Renal cortical epithelial cell (primary cell): Measurements from ENCODE around the gene RTN4R. TPM values are rescaled to one million over a fixed set of nuclear protein-coding genes. Genes with fewer than 3 reads are reported as not detected.

ENCODE experiments used
- DNase-seq: peaks from one replicate; pipeline ENCODE4 v3.0.0-alpha.2; 2011; ENCODE audit warnings: low read depth
- total RNA-seq: library from RNA; depleted of rRNA; stranded (reverse); fragments of >200 nt; gene quantifications from 2 replicates; pipeline ENCODE4 v1.2.3, GENCODE V29; 2014

RTN4R gene
- total RNA-seq, 1 donor from 2014 or later = 2.0 TPM

DNA sequence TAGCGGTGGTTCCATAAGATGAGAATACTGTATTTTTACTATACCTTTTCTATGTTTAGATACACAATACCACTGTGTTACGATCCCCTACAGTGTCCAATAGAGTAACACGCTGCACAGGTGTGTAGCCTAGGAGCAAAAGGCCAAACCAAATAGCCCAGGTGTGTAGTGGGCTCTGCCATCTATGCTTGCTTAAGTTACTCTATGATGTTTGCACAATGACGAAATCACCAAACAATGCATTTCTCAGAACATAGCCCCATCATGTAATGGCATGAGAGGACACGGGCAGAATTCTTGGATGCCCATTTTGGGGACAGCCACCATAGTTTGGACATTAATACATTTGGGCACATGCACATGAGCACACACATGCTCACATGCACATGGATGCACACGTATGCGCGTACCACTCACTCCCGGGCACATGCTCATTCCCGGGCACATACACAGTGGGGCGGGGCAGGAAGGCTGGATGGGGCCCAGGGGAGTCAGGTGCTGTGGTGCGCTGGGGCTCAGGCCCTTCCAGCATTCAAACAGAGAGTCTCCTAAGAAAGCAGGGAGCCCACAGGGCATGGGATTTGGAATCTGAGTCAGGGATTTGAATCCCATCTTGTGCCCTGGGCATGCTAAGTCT lies 51.1 kb downstream of the RTN4R start:
- no peak for DNase-seq

DNA sequence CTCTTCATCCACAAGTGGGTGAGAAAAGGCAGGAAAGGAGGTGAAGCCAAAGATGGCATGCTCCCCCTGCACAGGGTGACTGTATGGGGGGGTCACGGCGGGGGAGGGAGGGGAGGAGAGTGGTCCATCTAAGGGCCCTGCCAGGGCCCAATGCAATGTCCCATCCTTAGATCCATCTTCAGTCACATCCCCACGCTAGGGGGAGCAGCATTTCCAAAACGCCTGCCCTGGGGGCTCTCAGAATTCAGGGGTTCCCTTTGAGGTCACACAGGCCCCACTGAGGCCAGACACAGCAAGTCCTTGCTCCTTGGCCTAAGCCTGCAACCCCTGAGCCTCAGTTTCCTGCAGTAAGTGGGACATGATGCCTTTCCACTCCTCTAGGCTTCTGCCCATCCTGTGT lies 52.4 kb downstream of the RTN4R start:
- no peak for DNase-seq

DNA sequence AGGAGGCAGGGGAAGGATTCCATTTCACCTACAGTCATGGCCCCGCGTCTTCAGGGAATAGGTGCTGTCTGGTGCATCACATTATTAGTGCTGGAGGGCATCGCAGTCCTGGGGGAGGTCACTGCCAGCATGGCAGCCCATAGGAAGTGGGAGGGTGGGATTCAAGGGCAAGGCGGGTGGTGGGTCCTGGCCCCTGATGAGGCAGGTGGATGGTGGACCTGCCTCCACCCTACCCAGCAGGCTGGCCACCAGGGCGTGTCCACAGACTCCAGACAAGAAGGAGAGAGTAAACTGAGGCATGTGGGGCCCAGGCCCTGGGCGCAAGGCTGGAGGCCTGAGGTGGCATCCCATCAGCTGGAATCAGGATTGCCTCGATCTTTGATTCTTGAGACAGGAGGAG lies 53.3 kb downstream of the RTN4R start:
- DNase-seq = no peak

DNA sequence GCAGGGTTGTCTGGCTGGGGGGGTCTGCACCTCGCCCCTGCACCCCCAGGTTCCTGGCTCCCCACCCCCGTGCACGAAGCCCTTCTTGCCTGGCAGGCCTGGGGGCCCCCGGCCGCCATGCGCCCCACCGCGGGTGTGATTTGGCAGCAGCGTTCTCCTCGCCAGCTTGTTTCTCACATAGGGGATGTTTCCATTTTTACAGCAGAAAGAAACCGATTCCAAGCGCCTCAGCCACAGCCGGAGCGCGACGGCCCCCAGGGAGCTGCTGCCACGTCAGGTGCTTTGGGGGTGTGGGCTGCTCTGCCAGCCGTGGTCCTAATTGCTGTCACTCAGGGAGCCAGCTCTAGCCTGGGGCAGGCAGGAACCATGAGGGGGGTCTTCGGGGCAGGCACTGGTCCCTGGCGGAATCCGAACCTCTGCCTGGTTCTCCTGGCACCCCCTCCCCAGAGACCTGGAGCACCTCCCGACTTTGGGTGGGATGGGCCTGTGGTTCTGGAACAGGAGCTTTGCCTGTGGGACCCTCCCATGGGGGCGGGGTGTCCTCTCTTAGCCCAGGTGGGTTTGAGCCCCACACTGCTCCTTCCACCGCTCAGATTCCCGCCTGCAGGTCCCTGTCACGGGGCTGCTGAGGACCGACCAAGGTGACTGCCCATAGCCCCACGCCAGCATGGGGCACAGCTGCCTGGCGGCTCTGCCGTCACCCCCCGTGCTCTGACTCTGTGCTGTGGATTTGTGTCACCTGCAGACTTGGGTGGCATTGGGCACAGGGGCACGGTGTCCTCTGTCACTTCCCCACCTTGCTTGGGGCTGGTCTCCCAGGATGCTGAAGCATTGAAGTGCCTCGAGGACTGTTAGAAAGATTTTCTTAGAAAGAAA lies 54.0 kb downstream of the RTN4R start:
- DNase-seq = no peak

DNA sequence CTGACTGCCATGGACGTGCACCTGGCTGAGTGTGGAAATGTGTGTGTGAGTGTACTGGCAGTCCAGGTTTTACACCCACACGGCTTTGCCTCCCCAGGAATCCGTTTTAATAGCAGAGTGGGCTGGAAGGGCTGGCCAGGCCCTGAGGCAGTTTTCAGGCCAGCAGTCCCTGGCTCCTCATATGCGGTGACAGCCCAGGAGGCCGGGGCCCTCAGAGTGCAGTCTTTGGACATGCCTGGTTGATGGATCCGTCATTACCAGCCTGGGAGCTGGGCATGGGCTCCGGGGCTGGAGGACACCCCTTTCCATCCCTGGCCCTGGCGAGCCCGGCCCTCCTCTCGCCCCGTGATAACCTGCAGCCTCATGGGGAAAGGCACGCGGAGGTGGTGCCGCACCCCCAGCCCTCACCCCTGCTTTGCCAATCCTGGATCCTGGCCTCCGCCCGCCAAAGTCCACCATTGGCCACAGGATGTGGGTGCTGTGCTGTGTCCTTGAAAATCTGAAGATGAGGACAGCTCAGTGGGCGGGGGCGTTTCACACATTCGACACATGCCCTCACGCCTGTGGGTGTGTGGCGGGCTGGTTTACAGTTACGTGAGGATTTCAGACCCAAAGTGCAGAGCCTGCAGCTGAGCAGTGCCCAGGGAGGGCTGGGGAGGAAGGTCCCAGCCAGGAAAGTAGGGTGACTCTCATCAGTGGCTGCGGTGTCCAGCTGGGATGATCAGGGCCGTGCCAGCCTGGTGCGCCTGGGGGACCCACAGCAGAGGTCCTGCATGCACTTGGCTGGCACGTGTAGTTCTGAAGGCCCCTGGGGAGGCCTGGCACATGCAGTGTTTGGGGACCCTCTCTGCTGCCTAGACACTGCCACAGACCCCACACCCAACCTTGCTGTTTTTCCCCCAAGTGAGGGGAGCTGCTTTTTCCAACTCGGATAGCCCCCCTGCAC lies 55.1 kb downstream of the RTN4R start:
- DNase-seq = no peak

DNA sequence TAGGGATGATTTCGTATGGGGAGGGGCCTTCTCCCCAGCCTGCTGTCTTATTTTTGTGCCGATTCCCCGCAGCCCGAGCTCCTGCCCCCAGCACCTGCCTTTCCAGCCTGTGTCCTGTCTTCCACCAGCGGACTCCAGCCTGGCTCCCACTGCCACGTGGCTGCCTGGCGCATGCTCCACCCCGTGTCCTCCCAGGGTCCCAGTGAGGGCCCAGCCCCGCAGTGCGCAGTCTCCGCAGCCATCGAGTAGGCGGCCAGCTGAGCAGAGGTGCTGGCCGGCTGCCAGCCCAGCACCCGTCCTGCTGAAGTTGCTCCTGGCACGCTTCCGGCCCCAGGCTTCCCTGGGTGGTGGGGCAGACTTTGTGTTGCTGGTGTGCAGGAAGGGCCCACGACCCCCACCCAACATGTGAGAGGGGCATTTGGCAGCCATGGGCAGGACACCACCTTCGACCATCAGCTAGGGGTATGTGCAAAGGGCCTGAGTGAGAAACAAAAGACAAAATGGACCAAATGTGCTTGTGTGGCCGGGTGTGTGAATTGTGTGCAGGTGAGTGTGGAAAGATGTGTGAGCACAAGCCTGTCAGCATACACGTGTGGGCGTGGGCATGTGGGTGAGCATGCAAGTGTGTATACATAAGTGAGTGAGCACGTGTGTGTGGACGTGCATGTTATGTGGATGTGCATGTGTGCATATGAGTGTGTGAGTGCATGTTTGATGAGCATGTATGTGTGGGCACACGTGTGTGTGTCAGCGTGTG lies 55.9 kb downstream of the RTN4R start:
- DNase-seq = no peak

DNA sequence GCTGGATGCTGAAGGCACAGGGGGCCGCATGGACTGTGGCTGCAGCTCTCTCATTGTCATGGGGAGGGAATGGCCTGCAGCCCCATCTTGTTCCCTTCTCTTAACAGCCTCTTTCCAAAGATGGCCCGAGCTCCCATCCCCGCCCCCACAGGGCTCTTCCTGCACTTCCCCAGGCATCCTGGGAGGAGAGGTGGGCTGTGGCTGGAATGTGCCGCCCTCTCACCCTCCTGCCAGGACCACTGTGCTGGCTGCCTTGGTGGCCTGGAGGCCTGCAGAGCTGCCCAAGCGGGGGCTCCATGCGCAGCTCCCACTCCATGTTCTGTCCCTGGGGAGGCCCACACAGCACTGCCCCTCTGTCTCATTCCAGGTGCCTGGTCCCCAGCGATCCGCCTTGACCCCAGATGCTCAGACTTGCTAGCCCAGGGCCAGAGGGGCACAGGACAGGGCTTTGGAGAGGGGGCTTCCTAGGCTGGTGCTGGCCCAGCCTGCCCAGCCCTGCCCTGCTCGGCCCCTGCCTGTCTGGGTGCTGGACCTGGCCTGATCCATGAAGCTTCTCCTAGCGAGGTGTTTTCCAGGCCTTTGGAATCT lies 56.6 kb downstream of the RTN4R start:
- no peak for DNase-seq

DNA sequence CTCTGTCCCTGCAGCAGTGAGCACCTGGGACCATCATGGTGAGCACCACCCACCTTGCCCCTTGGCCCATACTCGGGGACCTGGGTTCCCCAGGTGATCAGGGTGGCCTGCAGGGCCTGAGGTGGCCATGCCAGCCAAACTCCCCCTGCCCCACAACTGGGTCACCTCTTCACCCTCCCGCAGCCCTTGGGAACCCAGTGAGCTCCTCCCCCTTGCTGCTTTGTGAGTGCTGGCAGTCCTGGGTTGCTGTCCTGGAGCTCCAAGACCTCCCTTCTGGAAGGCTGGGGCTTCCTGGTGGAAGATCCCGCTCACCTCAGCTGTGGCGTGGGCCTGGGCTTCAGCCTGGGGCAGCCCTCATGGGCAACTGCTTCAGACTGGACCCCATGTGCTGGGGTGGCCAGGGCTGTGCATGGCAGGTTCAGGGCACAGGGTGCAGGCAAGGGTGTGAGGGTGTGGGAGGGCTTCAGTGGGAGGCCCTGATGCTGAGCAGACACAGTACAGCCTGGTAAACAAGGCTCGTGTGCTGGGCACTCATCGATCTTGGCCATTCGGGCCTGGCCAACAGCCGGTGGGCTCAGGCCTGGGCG lies 57.6 kb downstream of the RTN4R start:
- no peak for DNase-seq

DNA sequence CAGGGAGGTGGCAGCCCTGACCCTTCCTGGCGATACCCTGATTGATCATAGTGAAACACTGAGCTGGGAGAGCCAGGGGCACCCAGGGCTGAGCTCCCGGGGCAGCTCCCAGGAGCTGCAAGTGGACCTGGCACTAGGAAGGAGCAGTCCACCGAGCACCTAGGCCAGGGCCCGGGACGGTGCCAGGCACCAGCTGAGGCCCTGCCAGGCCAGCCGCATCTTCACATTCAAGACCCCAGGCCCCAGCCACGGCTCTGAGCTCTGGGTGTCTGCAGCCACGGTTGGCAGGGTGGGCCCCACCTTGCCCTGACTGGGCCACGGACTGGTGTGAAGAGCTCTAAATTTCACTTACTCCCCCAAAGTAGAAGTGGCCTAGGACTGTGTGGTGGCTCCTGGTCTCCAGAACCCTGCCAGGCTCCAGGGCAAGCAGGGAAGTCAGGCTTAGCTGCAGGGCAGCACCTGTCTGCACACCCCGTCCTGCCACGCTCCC lies 58.3 kb downstream of the RTN4R start:
- no peak for DNase-seq

DNA sequence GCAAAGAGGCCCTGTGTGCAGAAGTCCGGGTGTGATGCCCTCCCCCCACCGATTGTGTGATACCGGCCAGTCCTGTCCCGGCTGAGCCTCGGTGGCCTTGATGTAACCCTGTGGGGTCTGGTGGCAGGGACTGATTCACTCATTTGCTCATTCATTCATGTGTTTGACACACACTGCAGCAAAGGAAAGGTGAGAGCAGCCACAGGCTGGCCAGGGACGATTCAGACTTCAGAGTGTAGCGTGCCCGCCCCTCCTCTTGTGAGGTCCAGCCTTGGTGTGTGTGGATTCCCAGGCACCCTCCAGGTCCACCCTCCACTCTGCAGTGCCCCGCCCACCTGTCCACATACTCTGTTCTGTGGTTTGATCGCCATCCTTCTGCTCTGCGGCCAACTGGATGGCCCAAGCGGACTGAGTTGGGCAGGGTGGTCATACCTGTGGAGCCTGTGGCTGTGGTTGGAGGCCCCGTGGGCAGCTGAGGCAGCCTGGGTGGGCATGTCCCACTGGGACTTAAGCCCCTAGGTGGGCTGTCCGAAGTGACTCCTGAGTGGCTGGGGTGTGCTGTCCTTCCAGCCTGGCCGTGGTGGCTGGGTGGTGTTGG lies 59.3 kb downstream of the RTN4R start:
- DNase-seq = no peak

DNA sequence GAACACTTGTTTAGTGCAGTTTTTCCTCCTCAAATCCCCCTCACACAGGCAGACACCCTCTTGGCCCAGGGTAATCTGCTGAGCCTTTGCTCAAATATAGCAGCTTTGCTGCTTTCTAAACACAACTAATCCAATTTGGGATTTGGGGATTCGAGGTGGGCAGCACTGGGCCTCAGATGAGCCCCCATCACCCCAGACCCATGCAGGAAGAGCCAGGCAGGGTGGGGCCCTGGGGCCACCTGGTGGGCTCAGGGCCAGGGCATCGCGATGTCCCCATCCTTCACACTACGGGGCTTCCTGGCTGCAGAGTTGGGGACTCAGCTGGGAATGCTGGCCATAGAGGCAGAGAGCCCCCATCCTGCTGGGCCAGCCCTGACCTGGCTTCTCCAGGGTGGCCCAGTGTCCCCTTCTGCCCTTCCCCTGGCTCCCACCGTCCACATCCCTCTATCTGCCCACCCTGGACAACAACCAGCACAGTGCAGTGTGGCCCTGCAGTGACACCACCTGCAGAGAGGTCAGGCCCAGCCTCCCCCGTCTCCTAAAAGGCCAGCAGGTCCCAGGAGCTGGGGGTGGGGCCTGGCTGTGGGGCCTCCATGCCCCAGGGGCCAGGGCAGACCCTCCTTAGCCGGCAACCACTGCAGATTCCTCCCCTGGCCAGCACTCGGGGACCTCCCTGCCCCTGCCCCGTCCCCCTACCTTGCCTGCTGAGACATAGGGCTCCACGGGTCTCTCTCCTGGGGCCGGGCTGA lies 60.7 kb downstream of the RTN4R start:
- no peak for DNase-seq

DNA sequence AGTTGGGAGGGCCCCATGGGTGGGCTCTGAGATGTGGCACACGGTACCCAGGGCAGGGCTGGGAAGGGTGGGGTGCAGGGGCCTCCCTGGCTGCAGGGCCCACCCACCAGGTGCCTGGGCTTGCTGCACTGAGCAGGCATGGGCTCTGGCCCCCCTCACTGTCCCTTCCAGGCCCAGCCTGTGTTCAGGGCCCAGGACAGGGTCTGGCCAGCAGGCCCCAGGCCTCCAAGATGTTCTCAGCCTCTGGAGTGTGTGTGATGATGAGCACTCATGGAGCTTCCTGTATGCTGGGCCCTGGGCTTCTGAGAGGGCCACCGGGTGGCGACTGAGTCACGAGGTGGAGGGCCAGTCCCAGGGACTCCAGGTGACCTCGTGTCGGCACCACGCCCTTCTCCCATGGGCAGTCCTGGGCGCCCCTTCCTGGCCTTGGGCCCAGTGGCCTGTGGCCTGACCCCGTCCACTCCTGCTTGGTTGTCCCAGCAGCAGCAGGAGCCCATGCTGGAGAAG lies 61.4 kb downstream of the RTN4R start:
- DNase-seq = no peak

DNA sequence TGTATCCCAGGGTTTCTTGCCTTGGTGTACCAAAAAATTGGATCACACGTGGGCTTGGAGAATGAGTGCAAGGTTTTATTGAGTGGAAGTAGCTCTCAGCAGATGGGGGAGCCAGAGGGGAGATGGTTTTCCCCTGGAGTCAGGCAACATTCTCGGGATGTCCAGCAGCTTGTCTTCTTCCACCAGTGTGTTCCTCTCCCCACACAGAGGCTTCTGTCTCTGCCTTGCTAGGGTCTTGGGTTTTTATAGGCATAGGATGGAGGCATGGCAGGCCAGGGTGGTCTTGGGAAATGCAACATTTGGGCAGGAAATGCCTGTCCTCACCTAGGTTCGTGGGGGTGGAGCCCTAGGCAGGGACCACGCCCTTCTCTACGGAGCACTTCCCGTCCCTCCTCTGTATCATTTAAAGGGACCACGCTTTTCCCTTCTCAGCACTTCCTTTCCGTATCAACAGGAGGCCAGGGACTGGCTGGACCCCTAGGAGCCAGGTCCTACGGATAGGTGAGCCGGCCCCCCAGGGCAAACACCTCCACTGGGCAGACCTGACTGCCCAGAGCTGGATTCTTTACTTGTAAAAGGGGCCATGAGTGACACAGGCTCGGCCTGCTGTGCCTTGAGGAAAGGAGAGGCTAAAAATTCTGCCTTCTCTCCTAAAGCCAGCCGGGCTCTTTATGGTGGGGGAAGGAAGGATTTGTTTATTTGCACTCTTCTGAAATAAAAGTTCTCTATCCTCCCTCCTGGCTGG lies 62.0 kb downstream of the RTN4R start:
- peak; percentile 32 for DNase-seq

DNA sequence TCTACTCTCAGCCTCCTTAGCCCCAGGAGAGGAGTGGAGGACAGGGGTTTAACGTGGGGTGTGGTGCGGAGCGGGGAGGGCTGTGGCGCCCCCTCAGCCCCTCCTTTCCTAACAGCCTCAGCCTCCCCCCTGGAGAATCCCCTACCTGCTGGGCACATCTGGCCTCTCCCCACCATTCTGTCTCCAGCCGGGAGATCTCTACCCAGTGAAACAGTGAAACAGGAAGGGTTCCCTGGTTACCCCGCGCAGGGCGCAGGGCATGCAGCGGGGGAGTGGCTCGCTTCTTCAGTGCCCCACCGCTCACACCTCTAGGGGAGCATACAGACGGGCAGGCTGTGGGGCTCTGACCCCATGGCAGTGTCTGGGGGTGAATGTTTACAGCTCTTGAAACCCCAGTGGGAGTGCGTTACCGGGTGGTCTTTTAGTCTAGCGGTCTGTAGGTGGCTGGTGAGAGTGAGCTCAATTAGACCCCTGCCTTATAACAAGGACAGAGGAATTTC lies 62.6 kb downstream of the RTN4R start:
- DNase-seq = no peak

DNA sequence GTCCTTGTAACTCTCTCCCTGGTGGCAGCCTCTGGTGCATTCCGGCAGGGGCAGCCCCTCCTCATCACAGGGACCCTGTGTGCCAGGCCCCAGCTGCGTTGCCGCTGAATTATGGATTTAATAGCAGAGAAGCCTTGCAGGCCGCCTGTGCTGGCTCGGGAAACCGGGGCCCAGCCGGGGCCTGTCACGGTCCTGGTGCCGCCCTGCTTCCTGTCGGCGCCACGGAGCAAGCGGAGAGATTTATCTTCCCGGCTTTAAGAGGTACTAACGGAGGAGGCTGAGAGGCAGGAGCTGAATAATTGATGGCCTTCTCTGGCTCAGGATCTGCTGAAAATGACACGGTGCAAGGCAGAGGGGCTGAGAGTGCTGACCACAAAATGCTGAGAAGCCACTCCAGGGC lies 63.3 kb downstream of the RTN4R start:
- no peak for DNase-seq

DNA sequence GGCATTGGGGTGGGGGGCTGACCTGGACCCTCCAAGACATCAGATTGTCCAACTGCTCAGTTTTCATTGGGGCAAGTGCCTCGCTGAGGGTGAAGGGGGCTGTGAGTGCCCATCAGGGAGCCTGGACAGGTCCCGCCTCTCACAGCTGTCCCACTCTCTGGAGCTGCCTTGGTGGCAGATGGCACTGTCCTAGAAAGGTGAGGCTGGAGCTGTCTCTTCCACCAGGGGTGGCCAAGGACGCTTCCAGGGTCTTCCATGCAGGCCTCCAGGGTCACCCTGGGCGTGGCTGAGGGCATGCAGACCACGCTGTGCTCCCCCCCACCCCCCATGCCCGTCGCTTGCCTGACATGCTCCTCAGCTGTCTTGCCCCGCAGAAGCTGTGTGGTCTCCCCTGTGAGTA lies 63.8 kb downstream of the RTN4R start:
- DNase-seq = no peak

DNA sequence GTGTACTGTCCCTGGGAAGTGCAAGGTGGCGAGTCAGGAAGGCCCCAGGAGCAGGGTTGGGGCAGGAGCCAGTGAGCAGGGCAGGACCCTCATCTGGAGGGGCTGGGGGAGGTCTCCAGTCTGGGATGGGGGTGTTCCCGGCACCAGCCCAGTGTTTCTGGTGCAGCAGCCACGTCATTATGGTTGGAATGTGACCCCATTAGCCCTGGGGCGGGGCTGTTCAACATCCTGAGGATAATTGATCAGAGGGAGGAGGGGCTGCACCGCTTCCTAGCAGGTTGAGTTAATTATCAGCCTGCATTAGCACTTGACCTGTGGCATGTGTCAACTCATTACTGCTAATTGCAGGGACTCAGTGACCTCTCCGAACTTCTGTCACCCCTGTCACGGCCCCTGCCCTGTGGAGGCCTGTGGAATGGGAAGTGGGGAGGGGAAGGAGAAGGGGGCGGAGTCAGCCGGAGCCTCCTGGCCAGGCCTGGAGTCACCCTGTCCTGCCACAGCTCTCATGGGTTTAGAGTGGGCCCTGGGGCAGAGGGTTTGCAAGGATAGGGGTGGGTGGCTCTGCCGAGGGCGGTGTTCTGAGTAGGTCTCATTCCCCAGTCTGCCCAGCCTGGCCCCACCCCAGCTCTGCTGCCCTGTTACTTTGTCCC lies 64.4 kb downstream of the RTN4R start:
- peak; percentile 86 for DNase-seq

DNA sequence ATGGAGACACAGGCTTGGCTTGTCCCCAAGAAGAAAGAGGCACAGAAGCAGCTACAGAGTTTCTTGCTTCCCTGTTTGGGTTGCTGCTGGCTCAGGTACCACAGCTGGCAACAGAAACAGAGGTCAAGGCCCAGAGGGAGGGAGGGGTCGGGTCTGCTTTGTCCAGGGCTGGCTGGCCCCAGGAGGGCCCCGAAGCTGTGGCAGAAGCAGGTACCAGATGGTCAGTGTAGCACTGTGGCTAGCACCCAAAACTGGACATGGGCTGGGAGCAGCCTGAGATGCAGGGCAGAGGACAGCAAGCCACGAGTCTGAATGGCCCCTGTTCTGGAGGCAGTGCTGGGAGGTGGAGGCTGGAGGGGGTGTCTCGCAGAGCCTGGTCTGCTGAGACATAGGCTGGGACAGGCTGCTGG lies 65.0 kb downstream of the RTN4R start:
- no peak for DNase-seq
